IPS DF 19.7 (cell line): ENCODE measurements around the gene HOXA4.

Experiments
- DNase-seq: peaks from one replicate; pipeline ENCODE4 v3.0.0-alpha.2; 2013; ENCODE audit warnings: low read depth, low spot score

The HOXA4 gene

DNA sequence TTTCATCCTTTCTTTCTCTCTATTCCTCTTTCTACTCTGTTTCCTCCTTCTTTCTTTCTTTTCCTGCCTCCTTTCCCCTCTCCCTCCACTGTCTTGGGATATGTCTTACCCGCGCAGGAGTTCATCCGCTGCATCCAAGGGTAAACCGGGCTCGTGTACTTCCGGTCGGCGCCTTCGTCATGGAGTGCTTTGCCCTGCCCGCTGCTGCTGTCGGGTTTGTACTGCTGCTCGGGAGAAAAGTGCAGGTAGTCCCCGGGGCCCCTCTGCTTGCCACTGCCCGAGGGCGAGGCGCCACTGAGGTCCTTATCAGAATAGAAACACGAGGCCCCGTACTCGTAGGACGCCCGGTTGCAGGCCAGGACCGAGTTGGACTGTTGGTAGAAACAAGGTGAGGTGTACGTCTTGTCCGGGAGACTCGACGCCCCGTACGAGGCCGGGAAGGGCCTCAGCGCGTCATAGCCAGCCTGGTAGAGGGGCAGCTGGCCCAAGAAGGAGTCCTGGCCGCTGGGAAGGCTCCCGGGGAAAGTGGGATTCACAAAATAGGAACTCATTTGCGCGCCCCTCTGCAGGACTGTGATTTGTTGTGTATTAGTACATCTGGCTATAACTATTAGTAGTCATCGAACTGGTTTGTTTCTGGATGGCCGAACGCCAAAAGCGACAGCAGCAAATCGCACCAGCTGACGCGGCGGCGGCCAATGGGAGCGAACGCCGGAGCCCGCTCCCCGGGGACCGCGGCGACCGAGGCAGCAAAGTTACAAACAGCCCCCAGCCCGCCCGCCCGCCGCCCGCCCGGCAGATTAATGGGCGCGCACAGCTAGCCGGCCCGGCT, 16.9 kb upstream of the HOXA4 start, which contains the start of gene HOXA6:
TSS of gene HOXA6 (minus strand) at position 576 of the 832 bp plus-strand sequence. CDS start at position 551, 25 bp downstream.
- no peak for DNase-seq

DNA sequence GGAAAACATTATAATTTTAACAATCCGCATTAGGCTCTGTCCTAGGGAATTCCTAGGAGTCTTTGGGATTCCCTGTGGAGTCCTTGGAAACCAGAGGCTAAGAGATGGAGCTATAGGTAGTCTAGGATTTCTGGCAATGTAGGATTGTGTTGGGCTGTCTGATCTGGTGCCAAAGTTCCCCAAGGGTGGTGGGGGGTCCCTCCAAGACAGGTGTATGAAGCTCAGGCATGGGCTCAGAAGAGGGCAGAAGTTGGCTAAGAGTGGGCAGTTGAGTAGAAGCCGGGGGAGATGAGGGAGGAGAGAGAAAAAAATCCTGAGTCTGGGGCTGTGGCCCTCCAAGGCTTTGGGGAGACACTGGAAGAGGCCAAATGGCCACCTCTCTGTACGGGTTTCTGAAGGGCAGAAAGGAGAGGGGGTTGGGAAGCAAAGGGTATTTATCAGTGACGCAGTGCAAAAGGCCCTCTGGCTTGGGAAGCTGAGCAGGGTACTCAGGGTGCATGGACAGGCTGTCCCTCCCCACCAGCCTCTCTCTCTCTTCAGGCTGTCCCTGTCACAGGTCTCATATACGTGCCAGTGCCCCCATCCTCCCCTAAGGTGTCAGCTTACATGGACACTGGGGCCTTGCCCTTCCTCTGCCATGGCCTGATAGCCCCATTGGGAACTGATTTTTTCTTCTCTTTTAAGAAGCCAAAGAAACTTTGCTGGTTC, 16.1 kb upstream of the HOXA4 start:
- no peak for DNase-seq

DNA sequence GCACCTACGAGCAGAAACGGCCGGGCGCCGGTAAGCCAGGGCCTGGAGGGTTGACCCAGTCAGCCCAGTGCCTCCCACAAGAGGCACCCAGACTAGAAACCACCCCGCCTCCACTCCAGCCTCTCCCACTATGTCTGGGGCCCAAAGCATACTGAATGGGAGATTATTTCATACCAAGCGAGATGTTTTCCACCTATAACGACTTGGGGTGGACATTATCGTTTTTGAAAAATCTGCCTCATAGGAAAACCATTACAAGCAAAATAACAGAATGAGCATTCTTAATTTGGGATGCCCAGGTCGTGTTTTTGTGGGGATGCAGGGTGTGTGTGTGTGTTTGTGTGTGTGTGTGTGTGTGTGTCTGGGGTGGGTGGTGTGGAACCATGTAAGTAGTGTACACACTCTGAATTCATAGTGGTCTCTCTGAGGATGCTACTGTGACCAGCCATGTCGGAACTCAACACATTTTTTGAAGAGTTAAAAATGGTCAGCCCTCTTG, 15.4 kb upstream of the HOXA4 start:
- no peak for DNase-seq

DNA sequence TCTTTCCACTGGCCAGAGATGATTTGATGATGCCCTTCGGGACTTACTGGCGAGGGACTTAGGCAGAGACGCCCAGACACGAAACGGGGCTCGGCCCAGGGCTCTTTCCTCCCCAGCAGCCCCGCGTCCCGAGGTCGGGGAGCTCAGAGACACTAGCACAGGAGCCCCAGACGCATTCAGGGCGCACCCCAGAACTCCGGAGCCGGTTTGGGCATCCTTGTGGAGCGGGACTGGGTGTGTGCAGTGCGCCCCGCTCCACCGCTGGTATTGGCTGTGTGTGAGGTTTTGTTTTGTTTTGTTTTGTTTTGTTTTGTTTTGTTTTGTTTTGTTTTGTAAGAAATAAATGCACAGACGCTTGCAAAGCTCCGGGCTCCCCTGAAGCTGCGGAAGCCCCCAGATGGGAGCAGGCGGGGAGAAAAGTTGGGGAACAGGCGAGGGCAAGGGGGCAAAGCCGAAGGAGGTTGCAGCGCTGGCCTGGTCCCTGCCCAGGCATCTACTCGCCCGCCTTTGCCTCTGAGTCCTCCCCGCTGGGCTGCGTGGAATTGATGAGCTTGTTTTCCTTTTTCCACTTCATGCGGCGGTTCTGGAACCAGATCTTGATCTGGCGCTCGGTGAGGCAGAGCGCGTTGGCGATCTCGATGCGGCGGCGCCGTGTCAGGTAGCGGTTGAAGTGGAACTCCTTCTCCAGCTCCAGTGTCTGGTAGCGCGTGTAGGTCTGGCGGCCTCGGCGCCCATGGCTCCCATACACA, 14.8 kb upstream of the HOXA4 start:
- no peak for DNase-seq

DNA sequence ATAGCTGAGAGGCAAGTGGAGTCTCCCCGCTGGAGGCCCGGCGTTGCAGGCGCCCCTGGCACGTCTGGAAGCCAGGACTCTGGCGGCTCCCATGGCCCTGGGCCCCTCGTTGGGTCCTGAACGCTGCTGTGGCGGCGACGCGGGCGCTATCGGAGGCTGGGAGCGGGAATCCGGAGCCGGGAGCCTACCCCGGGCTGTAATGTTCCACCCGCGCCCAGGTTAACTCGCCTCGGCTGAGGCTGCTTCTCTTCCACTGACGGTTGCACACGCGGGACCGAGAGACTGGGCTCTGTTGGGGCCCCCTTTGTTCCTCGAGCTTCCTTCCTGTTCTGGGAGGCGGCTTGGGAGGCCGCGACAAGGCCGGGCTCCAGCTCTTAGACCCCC, 14.2 kb upstream of the HOXA4 start:
- DNase-seq: no peak

DNA sequence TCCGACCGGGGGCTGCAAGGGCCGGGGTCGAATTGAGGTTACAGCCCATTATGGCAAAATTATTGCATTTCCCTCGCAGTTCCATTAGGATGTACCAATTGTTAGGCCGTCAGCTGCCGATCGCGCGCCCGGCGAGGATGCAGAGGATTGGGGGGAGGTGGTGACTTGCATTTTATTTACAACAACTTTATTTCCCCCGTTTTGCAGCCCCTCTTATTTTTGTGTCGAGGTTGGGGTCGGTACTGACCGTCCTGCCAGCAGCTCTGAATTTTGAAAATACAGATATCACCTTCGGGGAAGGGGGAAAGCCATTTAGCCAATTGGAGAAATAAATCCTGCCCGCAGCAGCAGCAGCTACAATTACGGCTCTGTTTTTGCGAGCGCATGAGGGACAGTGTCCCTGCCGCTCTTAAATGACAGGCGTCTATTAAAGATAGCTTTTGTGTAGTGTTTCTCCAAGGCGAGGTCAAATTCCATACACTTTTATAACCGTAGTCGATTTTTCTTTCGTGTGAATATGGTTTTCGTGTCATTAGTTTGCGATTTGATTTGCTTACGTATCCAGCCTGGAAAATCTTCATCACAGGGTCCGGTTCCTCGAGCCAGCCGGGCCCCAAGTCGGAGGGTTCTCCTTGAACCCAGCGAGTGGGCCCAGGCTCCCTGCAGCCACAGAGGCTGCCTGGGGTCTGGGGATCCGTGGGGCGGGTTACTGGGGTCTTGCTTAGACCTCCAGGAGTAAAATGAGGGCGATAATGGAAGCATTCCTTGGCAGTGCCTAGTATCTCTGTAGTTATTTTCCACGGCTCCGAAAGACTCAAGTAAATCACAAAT, 13.6 kb upstream of the HOXA4 start:
- DNase-seq: no peak

DNA sequence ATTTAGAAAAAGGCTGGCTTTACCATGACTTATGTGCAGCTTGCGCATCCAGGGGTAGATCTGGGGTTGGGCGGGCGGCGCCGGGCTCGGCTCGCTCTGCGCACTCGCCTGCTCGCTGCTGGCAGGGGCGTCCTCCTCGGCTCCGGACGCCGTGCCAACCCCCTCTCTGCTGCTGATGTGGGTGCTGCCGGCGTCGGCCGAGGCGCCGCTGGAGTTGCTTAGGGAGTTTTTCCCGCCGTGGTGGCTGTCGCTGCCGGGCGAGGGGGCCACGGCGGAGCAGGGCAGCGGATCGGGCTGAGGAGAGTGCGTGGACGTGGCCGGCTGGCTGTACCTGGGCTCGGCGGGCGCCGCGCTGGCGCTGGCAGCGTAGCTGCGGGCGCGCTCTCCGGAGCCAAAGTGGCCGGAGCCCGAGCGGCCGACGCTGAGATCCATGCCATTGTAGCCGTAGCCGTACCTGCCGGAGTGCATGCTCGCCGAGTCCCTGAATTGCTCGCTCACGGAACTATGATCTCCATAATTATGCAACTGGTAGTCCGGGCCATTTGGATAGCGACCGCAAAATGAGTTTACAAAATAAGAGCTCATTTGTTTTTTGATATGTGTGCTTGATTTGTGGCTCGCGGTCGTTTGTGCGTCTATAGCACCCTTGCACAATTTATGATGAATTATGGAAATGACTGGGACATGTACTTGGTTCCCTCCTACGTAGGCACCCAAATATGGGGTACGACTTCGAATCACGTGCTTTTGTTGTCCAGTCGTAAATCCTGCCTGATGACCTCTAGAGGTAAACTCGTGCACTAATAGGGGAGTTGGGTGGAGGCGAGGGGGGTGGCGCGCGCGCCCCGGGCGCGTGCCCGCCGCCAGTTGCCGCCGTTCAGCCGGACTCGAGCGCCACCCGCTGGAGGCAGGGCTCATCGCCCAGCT, 12.7 kb upstream of the HOXA4 start, which contains the start of gene HOXA5:
TSS of gene HOXA5 (minus strand) at position 659 of the 927 bp plus-strand sequence. CDS start at position 585, 74 bp downstream.
- peak; percentile 64 for DNase-seq

DNA sequence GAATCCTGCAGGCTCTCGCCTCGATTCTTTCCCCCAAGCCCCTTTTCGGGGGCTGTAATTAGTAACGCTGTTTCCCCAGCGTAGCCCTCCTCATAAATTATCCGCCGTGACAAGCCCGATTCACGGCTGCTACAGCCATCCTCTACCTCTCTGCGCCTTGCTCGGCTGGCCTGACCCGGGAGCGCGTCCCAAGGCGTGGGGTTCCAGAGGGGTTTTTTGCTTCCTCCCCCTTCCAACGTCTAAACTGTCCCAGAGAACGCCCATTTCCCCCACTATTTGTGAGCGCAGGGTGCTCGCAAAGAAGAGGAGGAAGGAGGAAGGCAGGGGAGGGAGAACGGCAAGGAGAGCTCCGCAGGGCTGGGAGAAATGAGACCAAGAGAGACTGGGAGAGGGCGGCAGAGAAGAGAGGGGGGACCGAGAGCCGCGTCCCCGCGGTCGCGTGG, 12.0 kb upstream of the HOXA4 start:
- DNase-seq: no peak

DNA sequence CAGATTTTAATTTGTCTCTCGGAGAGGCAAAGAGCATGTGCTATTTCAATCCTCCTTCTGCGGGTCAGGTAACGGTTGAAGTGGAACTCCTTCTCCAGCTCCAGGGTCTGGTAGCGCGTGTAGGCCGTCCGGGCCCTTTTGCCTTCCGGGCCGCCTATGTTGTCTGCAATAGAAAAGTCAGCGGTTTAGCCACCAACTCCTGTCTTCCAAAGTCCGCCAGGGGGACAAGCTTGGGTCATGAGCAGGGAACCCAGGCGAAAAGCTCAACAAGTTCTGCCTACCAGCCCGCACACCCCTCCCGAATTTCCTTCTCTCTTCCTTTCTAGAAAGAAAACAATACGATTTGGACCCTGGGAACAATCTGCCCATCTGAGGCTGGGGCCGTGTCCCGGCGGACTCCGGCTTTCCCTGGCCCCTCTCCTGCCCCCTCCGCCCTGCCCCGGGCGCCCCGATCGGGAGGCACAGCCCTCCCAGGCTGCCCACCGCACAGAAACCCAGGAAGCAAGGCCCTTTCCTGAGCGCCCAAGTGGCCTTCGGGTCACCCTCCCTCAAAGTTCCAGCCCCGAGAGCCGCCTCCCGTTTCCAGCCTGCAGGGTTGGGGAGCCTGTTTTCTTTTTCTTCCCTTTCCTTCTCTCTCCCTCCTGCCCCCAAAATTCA, 11.5 kb upstream of the HOXA4 start:
- DNase-seq: no peak

DNA sequence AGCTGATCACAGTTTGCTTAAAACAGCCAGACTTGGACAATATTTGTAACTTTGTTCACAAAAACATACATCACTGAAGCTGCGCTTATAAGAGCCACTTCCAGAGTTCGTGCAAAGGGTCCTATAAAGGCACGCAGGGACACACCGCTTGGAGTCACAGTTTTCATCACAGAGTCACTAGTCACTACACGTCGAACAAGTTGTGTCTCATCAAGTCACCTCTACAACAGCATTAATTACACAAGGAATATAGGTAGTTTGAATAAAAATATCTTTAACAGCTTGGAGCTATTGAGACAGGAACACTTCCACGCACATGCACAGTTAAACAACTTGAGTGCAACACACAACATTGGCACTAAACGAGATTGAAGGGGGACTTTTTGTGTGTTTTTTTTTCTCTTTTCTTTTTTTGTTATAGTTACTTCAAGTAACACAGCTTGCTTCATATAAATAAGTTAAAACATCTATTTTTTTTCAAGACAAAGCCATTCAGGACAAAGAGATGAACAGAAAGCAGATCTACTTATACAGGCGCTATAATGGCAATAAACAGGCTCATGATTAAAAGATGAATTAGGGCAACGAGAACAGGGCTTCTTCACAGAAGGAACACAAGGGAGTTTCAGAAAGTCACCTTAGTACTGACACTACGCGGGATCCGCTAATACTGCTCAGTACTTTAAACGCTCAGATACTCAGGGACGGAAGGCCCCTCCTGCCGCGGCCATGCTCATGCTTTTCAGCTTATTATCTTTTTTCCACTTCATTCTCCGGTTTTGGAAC, 10.8 kb upstream of the HOXA4 start:
- DNase-seq: no peak

DNA sequence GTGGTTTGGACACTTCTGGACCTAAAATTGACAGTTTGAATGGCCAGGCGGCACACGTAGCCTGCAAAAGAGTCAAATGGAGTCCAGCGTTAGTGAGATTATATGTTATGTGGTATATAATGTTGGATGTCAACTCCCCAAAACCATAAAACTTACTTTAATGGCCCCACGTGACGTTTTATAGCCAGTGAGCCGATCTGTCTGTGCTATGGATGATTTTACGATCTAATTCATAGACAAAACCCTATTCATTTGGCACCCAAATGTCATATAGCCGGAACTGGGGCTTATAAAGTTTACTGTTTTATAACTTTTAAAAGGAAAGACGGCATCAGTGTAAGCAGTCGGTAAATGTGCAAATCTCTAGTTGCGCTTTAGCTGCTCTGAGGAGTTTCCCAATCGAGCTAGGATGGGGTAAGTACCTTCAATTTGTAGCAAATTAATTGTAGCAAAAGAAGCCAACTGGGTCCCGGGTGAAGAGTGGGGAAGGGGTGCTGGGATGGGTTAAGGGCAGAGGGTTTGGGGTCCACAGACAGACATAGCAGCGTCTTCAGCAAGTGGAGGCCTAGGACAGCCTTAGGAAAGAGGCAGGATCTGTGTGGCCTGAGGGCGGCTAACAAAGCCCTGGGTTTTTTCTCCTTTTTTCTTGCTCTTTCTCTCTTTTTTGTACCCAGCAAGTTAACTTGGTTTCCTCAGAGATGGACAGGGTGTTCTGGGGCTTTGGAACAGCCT, 9.7 kb upstream of the HOXA4 start:
- DNase-seq: no peak

DNA sequence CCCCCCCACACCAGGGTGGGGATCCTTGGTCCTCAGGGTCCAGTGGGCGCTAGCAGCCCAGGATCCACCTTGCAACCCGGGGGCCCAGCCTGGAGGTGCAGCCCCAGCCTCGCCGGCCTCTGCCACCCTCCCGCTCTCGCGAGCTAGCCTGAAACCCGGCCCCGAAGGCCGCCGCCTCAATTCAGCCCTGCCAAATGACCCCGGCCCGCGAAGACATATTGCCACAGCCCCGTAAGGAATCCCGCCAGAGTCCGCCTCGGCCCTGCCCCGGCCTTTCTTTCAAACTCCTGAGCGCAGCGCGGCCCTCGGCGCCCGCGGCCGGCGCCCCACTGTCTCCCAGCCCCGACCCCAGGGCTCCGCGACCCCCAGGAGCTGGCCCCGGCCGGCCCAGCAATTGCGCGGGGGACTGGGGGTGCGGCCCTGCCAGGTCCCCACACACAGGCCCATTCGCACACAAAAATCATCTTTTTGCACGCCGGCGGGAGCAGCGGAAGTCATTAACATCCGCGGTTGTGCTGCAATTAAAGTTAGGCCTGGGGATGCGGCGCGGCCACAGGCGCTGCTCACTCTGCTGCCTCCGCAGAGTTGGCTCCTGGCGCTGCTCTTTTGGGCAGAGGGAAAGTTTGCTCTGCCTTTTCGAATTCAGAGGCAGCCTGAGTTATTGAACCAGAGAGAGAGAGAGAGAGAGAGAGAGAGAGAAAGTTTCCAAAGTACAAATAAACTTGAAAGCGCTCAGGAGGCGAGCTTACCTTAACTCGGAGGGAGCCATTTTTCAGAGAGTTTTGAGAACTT, 9.0 kb upstream of the HOXA4 start:
- no peak for DNase-seq

DNA sequence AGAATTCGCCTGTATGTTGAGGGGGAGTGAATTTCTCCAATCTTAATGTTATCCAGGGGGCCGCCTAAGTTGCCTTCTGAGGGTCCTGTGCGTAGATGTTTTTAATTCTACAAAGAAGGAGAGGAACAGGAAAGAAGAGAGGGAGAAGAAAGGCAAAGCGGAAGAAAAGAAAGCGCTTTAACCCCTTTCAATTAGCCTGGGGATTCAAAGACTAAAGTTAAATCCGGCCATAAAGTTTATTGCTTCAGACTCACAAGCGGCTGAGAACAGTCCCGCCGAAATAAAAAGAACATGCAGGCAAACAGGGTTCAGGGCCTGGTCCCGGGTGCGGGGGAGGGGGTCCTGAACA, 8.4 kb upstream of the HOXA4 start:
- DNase-seq: no peak

DNA sequence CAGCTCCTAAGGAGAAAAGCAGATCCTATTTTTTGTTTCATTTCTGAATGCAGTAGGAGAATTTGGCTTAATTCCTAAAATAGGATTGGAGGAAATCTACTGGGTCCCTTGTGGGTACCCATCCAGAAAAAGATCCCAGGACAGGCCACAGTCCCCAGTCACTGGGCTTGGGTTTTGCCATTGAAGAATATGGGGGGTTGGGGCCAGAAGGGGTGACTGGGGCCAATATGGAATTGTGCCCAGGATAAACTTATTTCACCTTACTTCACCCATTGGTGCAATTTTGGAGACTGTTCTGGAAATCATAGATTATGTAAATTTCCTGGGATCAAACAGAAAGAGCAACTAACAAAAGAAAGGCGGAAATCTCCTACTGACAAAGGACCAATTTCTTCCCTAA, 7.9 kb upstream of the HOXA4 start:
- no peak for DNase-seq

DNA sequence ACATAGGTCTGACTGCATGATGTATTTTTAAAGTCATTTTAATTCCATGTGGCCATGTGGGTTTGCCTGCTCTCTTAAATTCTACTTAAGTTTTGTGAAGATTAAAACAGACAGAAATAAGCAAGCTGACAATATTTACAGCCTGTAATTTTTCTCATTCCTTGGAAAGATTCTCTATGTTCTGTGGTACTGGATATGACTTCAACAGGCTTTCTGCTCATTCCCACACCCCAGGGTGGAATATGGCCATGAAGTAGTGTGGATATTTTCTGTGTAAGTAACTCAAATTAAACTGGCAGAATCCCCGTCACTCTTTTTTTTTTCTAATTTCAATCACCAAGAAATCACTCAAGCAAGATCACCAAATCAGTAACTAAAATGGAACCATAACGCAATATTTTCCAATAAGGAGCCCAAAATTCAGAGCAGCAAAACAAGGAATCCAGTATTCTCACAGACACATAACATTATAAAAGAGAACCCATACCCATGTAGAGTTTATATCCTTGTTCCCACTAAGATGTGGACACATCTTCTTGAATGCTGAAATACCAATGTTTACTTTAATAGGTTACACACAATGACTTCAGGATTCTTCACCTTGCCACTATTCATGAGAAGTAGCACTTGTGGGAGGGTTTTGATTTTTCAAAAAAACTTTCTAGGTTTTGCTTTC, 7.2 kb upstream of the HOXA4 start:
- no peak for DNase-seq

DNA sequence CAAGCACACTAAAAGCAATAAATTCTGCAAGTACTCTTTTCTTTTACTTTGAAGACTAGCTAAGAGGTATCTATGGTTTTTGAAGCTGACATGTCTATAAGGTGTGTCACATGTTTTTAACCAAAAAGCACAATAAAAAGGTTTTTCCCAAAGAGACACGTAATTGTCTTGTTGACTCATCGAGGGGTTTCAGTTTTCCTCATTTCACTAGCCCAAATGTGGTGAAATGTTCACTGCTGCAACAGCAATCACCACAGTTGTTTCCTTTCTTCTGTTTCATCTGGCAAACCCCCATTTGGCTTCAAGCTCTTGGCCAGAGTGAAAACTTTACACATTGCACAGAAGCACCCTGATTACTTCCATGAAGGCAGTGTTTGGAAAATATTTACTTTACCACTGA, 3.8 kb upstream of the HOXA4 start:
- DNase-seq: no peak
